Measurements from ENCODE around the gene GAL3ST3. TPM values are rescaled to one million over a fixed set of nuclear protein-coding genes. Genes with fewer than 3 reads are reported as not detected.

The GAL3ST3 gene
- polyA plus RNA-seq, 3 donors: not detected

GRCh38 chr11:66007201-66007634, 41.7 kb downstream of the GAL3ST3 start:
- H3K9me3 ChIP-seq (replicated peaks in 1 of 2; ENCODE audit: control insufficient read depth in 1 of 2, insufficient read depth in 1 of 2, low read length in 2 of 2): no peaks in the 10 kb centered on the region

GRCh38 chr11:66006891-66007176, 42.1 kb downstream of the GAL3ST3 start:
- no peak for TF ChIP-seq CTCF (IDR thresholded peaks at IDR 0.05)
- Histone ChIP-seq H3K36me3 (replicated peaks in 1 of 2; ENCODE audit: control insufficient read depth in 1 of 2, insufficient read depth in 2 of 2, low read length in 2 of 2) (peaks cover 10 to 26% of the 10 kb centered on the region in 2 donors), H3K4me3 (replicated peaks in 1 of 3; ENCODE audit: low read depth in 2 of 3, low read length in 3 of 3) (no peak overlapping the region), H3K79me2 (ENCODE audit: insufficient read depth, low read length) (peaks cover 19% of the 10 kb centered on the region), H4K20me1 (ENCODE audit: insufficient read depth, low read length) (peaks cover 5% of the 10 kb centered on the region), H3K9me3 (replicated peaks in 1 of 2; ENCODE audit: control insufficient read depth in 1 of 2, insufficient read depth in 1 of 2, low read length in 2 of 2) (no peaks in the 10 kb centered on the region), H2AFZ (ENCODE audit: insufficient read depth, low read depth, low read length, poor library complexity, severe bottlenecking) (no peak overlapping the region), H3K27ac (ENCODE audit: low read depth in 1 of 2, low read length in 2 of 2) (no peak overlapping the region), H3K27me3 (ENCODE audit: control insufficient read depth in 2 of 2, insufficient read depth in 2 of 2, low read length in 2 of 2) (peaks cover 10 to 18% of the 10 kb centered on the region in 2 donors), H3K4me1 (ENCODE audit: control insufficient read depth in 1 of 2, insufficient read depth in 2 of 2, low read length in 2 of 2) (peaks cover 13 to 16% of the 10 kb centered on the region in 2 donors), H3K4me2 (replicated peaks; ENCODE audit: extremely low read depth, low read length, poor library complexity, severe bottlenecking) (no peak overlapping the region), H3K9ac (ENCODE audit: insufficient read depth, low read length, poor library complexity, severe bottlenecking) (no peak overlapping the region)
- Mint-ChIP-seq H3K27me3 (ENCODE audit: low read depth in 3 of 3) (peaks cover 18 to 25% (median 24%) of the 10 kb centered on the region in 3 donors), H3K4me1 (peaks cover 15% of the 10 kb centered on the region), H3K36me3 (peaks cover 11 to 30% of the 10 kb centered on the region in 2 donors), H3K9me3 (peaks cover 0 to 2% (median 2%) of the 10 kb centered on the region in 7 donors), H3K4me3 (no peak overlapping the region), H3K27ac (no peak overlapping the region)
- DNase-seq: no peak
- 100% methylated on average over 2 of the region's 4 CpGs for WGBS (ENCODE audit: insufficient coverage)
- intact Hi-C loops (cut with micrococcal nuclease): no loop called here

More at GRCh38 chr11:66007201-66007634, 41.7 kb downstream of the GAL3ST3 start:
- peaks cover 20 to 29% (median 28%) of the 10 kb centered on the region in 3 donors for H3K27me3 Mint-ChIP-seq (ENCODE audit: low read depth in 3 of 3)
- Histone ChIP-seq H3K4me2 (replicated peaks; ENCODE audit: extremely low read depth, low read length, poor library complexity, severe bottlenecking) (no peak overlapping the region), H3K4me1 (ENCODE audit: control insufficient read depth in 1 of 2, insufficient read depth in 2 of 2, low read length in 2 of 2) (peaks cover 16 to 20% of the 10 kb centered on the region in 2 donors), H3K27me3 (ENCODE audit: control insufficient read depth in 2 of 2, insufficient read depth in 2 of 2, low read length in 2 of 2) (peaks cover 13 to 21% of the 10 kb centered on the region in 2 donors), H2AFZ (ENCODE audit: insufficient read depth, low read depth, low read length, poor library complexity, severe bottlenecking) (no peak overlapping the region), H3K27ac (ENCODE audit: low read depth in 1 of 2, low read length in 2 of 2) (no peak overlapping the region), H3K4me3 (replicated peaks in 1 of 3; ENCODE audit: low read depth in 2 of 3, low read length in 3 of 3) (no peak overlapping the region), H3K79me2 (ENCODE audit: insufficient read depth, low read length) (peaks cover 17% of the 10 kb centered on the region), H3K9ac (ENCODE audit: insufficient read depth, low read length, poor library complexity, severe bottlenecking) (no peak overlapping the region), H3K36me3 (replicated peaks in 1 of 2; ENCODE audit: control insufficient read depth in 1 of 2, insufficient read depth in 2 of 2, low read length in 2 of 2) (peaks cover 10 to 26% of the 10 kb centered on the region in 2 donors), H4K20me1 (ENCODE audit: insufficient read depth, low read length) (peaks cover 5% of the 10 kb centered on the region)
- H3K9me3 Mint-ChIP-seq: peaks cover 0 to 2% (median 2%) of the 10 kb centered on the region in 7 donors
- TF ChIP-seq CTCF (IDR thresholded peaks at IDR 0.05): no peak
- H3K4me3 Mint-ChIP-seq: no peak overlapping the region
- no peak for DNase-seq
- H3K36me3 Mint-ChIP-seq: peaks cover 11 to 30% of the 10 kb centered on the region in 2 donors
- H3K27ac Mint-ChIP-seq: no peak overlapping the region
- 80% methylated on average over 2 of the region's 5 CpGs for whole genome bisulfite sequencing (ENCODE audit: insufficient coverage)
- peaks cover 18% of the 10 kb centered on the region for H3K4me1 Mint-ChIP-seq
- intact Hi-C loops (cut with micrococcal nuclease): no loop called here
